Midbrain (tissue), 1 donor: Measurements from ENCODE around the gene MED13.
A peak's percentile ranks its signal among the peaks of the same experiment; 100 is the strongest.

ENCODE experiments used
- DNase-seq: peaks from one replicate; lab custom pipeline; 2025; lab: John Stamatoyannopoulos, UW

The MED13 gene

GRCh38 chr17:62064791-62065563 is at the start of gene MED13:
Gene MED13 (minus strand): TSS chr17:62065278. CDS start chr17:62065205, 73 bp downstream.
- peak; percentile 51 for DNase-seq

- DNase-seq, result no peak
These were observed 47.2 kb upstream of the MED13 start for GRCh38 chr17:62112229-62112628.

- no peak for DNase-seq
These were observed 46.6 kb upstream of the MED13 start for GRCh38 chr17:62111562-62112171.

- DNase-seq, result no peak
These were observed 45.9 kb upstream of the MED13 start for GRCh38 chr17:62110923-62111484.

GRCh38 chr17:62109924-62110323 is 44.8 kb upstream of the MED13 start:
- DNase-seq, result no peak

- DNase-seq, result no peak
These were observed 44.4 kb upstream of the MED13 start for GRCh38 chr17:62109378-62109902.

- DNase-seq, result no peak
These were observed 40.8 kb upstream of the MED13 start for GRCh38 chr17:62105861-62106260.

- no peak for DNase-seq
These were observed 40.3 kb upstream of the MED13 start for GRCh38 chr17:62105357-62105756.

- no peak for DNase-seq
These were observed 36.4 kb upstream of the MED13 start for GRCh38 chr17:62101515-62101914.

GRCh38 chr17:62101090-62101489 is 36.0 kb upstream of the MED13 start:
- DNase-seq, result no peak

GRCh38 chr17:62100055-62100454 is 35.0 kb upstream of the MED13 start:
- no peak for DNase-seq

GRCh38 chr17:62099532-62099931 is 34.5 kb upstream of the MED13 start:
- no peak for DNase-seq

GRCh38 chr17:62098623-62099231 is 33.6 kb upstream of the MED13 start:
- no peak for DNase-seq

GRCh38 chr17:62096401-62096670 is 31.3 kb upstream of the MED13 start:
- no peak for DNase-seq

GRCh38 chr17:62094175-62094574 is 29.1 kb upstream of the MED13 start:
- no peak for DNase-seq

GRCh38 chr17:62093188-62094155 is 28.4 kb upstream of the MED13 start:
- DNase-seq, result no peak

GRCh38 chr17:62092784-62093183 is 27.7 kb upstream of the MED13 start:
- DNase-seq, result no peak

GRCh38 chr17:62091804-62092203 is 26.7 kb upstream of the MED13 start:
- DNase-seq, result no peak

- no peak for DNase-seq
These were observed 25.8 kb upstream of the MED13 start for GRCh38 chr17:62090868-62091267.

GRCh38 chr17:62090021-62090824 is 25.1 kb upstream of the MED13 start:
- DNase-seq, result no peak

- no peak for DNase-seq
These were observed 24.3 kb upstream of the MED13 start for GRCh38 chr17:62089334-62089733.
